OCI-LY1 (cell line): ENCODE results near the gene PDCD10.

ENCODE experiments used
- CTCF ChIP-seq: fragments of 200-600 bp; sonication (generic), shearing (Covaris generic); IDR thresholded peaks from 2 replicates; pipeline ENCODE4 v1.5.1; 2017; ENCODE audit warnings: mild to moderate bottlenecking, antibody characterized with exemption, low read length, moderate library complexity, mixed read lengths
- EZH2 ChIP-seq: fragments of 200-600 bp; sonication (generic), shearing (Covaris generic); IDR thresholded peaks from 2 replicates; pipeline ENCODE4 v1.8.0; 2017; ENCODE audit warnings: borderline replicate concordance, mixed run types, mild to moderate bottlenecking, antibody characterized with exemption, low read length, moderate library complexity, mixed read lengths

DNA sequence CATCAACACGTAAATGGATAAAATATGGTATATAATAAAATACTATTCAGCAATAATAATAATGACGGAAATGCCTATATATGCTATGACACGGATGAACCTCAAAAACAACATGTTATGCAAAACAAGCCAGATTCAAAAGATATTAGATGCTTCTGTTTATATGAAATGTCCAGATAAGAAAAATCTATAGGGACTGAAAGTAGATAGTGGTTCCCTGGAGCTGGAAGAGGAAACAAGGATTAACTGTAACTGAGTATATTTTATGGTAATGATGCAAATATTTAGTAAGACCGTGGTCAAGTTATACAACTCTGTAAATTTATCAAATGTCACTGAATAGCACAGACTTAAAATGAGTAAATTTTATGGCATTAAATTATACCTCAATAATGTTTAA, 55.2 kb downstream of the PDCD10 start:
- no peak for TF ChIP-seq CTCF
- no peak for TF ChIP-seq EZH2
